Measurements from ENCODE around the gene LRFN4.

- no peak for TF ChIP-seq POLR2A (IDR thresholded peaks at IDR 0.05)
- no peak for TF ChIP-seq CTCF (IDR thresholded peaks at IDR 0.05)
These were observed 12.1 kb downstream of the LRFN4 start for GRCh38 chr11:66868726-66869566.

Data from lower leg skin (tissue), 3 donors.